H1 (cell line): ENCODE measurements around the gene TPBGL. TPM values are rescaled to one million over a fixed set of nuclear protein-coding genes. Genes with fewer than 3 reads are reported as not detected.

Source experiments
- CTCF ChIA-PET: fragments of 300-600 bp; sonication (Branson Sonifier 250); formaldehyde crosslinking; loops from one replicate; lab custom pipeline; 2021; ENCODE audit not compliant: partially characterized antibody; lab: Charles Lee
- POLR2A ChIA-PET: fragments of 300-600 bp; sonication (Branson Sonifier 250); formaldehyde crosslinking; loops from one replicate; lab custom pipeline; 2021; ENCODE audit warnings: inconsistent platforms; ENCODE audit not compliant: partially characterized antibody; lab: Charles Lee
- DNase-seq, 2 experiments: peaks; one replicate each; pipeline versions ENCODE4 v3.0.0 to v3.0.0-alpha.2; 2010 to 2022; ENCODE audit warnings: low spot score in 2 of 2, low read depth in 1 of 2, mixed read lengths in 1 of 2
- FAIRE-seq: peaks from 2 replicates; lab custom pipeline; 2011; peaks lifted over from hg19 to GRCh38; lab: Jason Lieb, UNC
- H2AFZ ChIP-seq: 2 replicates; pipeline ENCODE4 v1.8.1; 2012; ENCODE audit warnings: low read length, inconsistent platforms
- H2AK5ac ChIP-seq: 2 replicates; pipeline ENCODE4 v1.6.1; 2013; ENCODE audit warnings: low read depth, low read length
- H2BK120ac ChIP-seq: replicated peaks from 2 replicates; pipeline ENCODE3; 2013; ENCODE audit warnings: low read depth, low read length, inconsistent platforms
- H2BK12ac ChIP-seq: 2 replicates; pipeline ENCODE4 v1.6.1; 2013; ENCODE audit warnings: low read depth, low read length
- H2BK15ac ChIP-seq: 2 replicates; pipeline ENCODE4 v1.6.1; 2013; ENCODE audit warnings: low read length
- H2BK20ac ChIP-seq: 2 replicates; pipeline ENCODE4 v1.6.1; 2013; ENCODE audit warnings: low read length
- H2BK5ac ChIP-seq: 2 replicates; pipeline ENCODE4 v1.6.1; 2013; ENCODE audit warnings: low read depth, low read length
- H3K14ac ChIP-seq: 2 replicates; pipeline ENCODE4 v1.6.1; 2013; ENCODE audit warnings: inconsistent platforms; ENCODE audit not compliant: insufficient read length
- H3K18ac ChIP-seq: 2 replicates; pipeline ENCODE4 v1.6.1; 2013; ENCODE audit warnings: low read length; ENCODE audit errors: extremely low read depth
- H3K23ac ChIP-seq: 2 replicates; pipeline ENCODE4 v1.6.1; 2013; ENCODE audit warnings: inconsistent platforms; ENCODE audit not compliant: insufficient read length
- H3K23me2 ChIP-seq: 2 replicates; pipeline ENCODE4 v1.6.1; 2013; ENCODE audit warnings: low read depth, low read length
- H3K27ac ChIP-seq: 2 replicates; pipeline ENCODE4 v1.6.1; 2011; ENCODE audit warnings: low read depth, low read length, inconsistent platforms
- H3K27me3 ChIP-seq, 4 experiments: replicated peaks in 1 of 4; 1 replicate in 1 of 4; 2 replicates in 3 of 4; pipeline versions ENCODE4 v1.6.1 to v1.8.1; 2011 to 2013; ENCODE audit warnings: low read length in 3 of 4, mild to moderate bottlenecking in 3 of 4, inconsistent platforms in 2 of 4, mixed read lengths in 2 of 4, moderate library complexity in 1 of 4; ENCODE audit not compliant: control insufficient read depth in 3 of 4, insufficient read depth in 3 of 4; ENCODE audit errors: extremely low read depth in 1 of 4
- H3K36me3 ChIP-seq, 4 experiments: 2 replicates each; pipeline versions ENCODE4 v1.6.1 to v1.8.1; 2011 to 2013; ENCODE audit warnings: mild to moderate bottlenecking in 4 of 4, low read length in 3 of 4, moderate library complexity in 2 of 4, control low read depth in 1 of 4, inconsistent platforms in 1 of 4; ENCODE audit not compliant: insufficient read depth in 4 of 4, control insufficient read depth in 2 of 4
- H3K4ac ChIP-seq: replicated peaks from 2 replicates; pipeline ENCODE3; 2013; ENCODE audit warnings: low read length, low read depth, mixed read lengths, inconsistent platforms; ENCODE audit not compliant: insufficient read length
- H3K4me1 ChIP-seq, 4 experiments: replicated peaks in 1 of 4; 1 replicate in 1 of 4; 2 replicates in 3 of 4; pipeline versions ENCODE4 v1.6.1 to v1.8.1; 2011 to 2013; ENCODE audit warnings: low read length in 3 of 4, inconsistent platforms in 2 of 4, mixed read lengths in 1 of 4; ENCODE audit not compliant: insufficient read depth in 4 of 4, control insufficient read depth in 3 of 4
- H3K4me2 ChIP-seq, 2 experiments: 2 replicates each; pipeline versions ENCODE4 v1.6.1 to v1.8.1; 2011 to 2013; ENCODE audit warnings: low read depth in 2 of 2, low read length in 2 of 2, control low read depth in 1 of 2, inconsistent platforms in 1 of 2, mild to moderate bottlenecking in 1 of 2; ENCODE audit not compliant: insufficient read depth in 1 of 2
- H3K4me3 ChIP-seq, 4 experiments: fragments of 200-600, 300-600 bp in 1 of 4; sonication (generic), shearing (Covaris generic), sonication (Bioruptor Twin) in 1 of 4; 2 replicates each; pipeline versions ENCODE4 v1.5.1 to v1.8.1; 2011 to 2016; ENCODE audit warnings: low read length in 4 of 4, low read depth in 3 of 4, control low read depth in 2 of 4, inconsistent platforms in 2 of 4, mild to moderate bottlenecking in 2 of 4, mixed read lengths in 1 of 4, moderate library complexity in 1 of 4; ENCODE audit not compliant: insufficient read depth in 2 of 4; ENCODE audit errors: extremely low read depth in 1 of 4
- H3K56ac ChIP-seq: replicated peaks from 2 replicates; pipeline ENCODE3; 2013; ENCODE audit warnings: low read depth, mild to moderate bottlenecking, mixed read lengths, low read length, inconsistent platforms; ENCODE audit not compliant: insufficient read length
- H3K79me1 ChIP-seq: 2 replicates; pipeline ENCODE4 v1.6.1; 2013; ENCODE audit warnings: low read depth, low read length, control low read depth
- H3K79me2 ChIP-seq, 2 experiments: 2 replicates each; pipeline versions ENCODE4 v1.6.1 to v1.8.1; 2012 to 2013; ENCODE audit warnings: low read length in 2 of 2, mild to moderate bottlenecking in 2 of 2, inconsistent platforms in 1 of 2; ENCODE audit not compliant: insufficient read depth in 2 of 2, control insufficient read depth in 1 of 2
- H3K9ac ChIP-seq, 4 experiments: replicated peaks in 1 of 4; 1 replicate in 1 of 4; 2 replicates in 3 of 4; pipeline versions ENCODE4 v1.6.1 to v1.8.1; 2011 to 2013; ENCODE audit warnings: low read depth in 3 of 4, low read length in 3 of 4, control low read depth in 2 of 4, mild to moderate bottlenecking in 2 of 4, moderate library complexity in 2 of 4, inconsistent platforms in 1 of 4; ENCODE audit errors: extremely low read depth in 1 of 4
- H3K9me3 ChIP-seq, 2 experiments: 2 replicates each; pipeline versions ENCODE4 v1.6.1 to v1.8.1; 2012 to 2013; ENCODE audit warnings: mild to moderate bottlenecking in 2 of 2, moderate library complexity in 2 of 2, control low read depth in 1 of 2, inconsistent platforms in 1 of 2, low read depth in 1 of 2, low read length in 1 of 2, mixed read lengths in 1 of 2; ENCODE audit not compliant: insufficient read depth in 2 of 2
- H4K20me1 ChIP-seq, 2 experiments: replicated peaks in 1 of 2; 2 replicates each; pipeline versions ENCODE3 to v1.8.1; 2011 to 2013; ENCODE audit warnings: inconsistent platforms in 2 of 2, low read length in 2 of 2, mild to moderate bottlenecking in 1 of 2; ENCODE audit not compliant: insufficient read depth in 2 of 2, control insufficient read depth in 1 of 2
- H4K5ac ChIP-seq: 2 replicates; pipeline ENCODE4 v1.6.1; 2013; ENCODE audit warnings: low read length, low read depth, mixed read lengths, inconsistent platforms; ENCODE audit not compliant: insufficient read length
- H4K8ac ChIP-seq: 2 replicates; pipeline ENCODE4 v1.8.0; 2013; ENCODE audit warnings: mild to moderate bottlenecking, moderate library complexity, low read length, inconsistent platforms; ENCODE audit not compliant: insufficient read depth; ENCODE audit errors: extremely low read depth
- H4K91ac ChIP-seq: replicated peaks from 2 replicates; pipeline ENCODE3; 2013; ENCODE audit warnings: low read length, mixed read lengths, inconsistent platforms; ENCODE audit not compliant: insufficient read length
- POLR2A ChIP-seq, 2 experiments: IDR thresholded peaks; 1 replicate in 1 of 2; 2 replicates in 1 of 2; pipeline ENCODE4 v1.6.1; 2011; ENCODE audit warnings: low read depth in 2 of 2, low read length in 2 of 2, mild to moderate bottlenecking in 2 of 2; ENCODE audit errors: control extremely low read depth in 1 of 2
- WGBS, 2 experiments: shearing (Covaris generic) in 1 of 2; methylation state at CpG; one replicate each; pipeline versions ENCODE4 v1.1.6 to v1.1.7; 2013 to 2015; ENCODE audit warnings: low lambda C conversion rate in 2 of 2, mixed read lengths in 2 of 2, inconsistent platforms in 1 of 2, low coverage in 1 of 2, missing lambda C conversion rate in 1 of 2; ENCODE audit not compliant: insufficient replicate concordance in 2 of 2, insufficient coverage in 1 of 2, insufficient read length in 1 of 2; ENCODE audit errors: extremely low coverage in 1 of 2, missing lambda C conversion rate in 1 of 2; 5-methylcytosine and 5-hydroxymethylcytosine counted together
- polyA plus RNA-seq, 7 experiments: library from polyadenylated mRNA; depleted of rRNA in 3 of 7; stranded (reverse) in 5 of 7; unstranded in 2 of 7; fragments of >200 nt in 5 of 7; fragments of 200-250 nt in 2 of 7; gene quantifications; 1 replicate in 5 of 7; 2 replicates in 1 of 7; 4 replicates in 1 of 7; pipeline versions ENCODE4 v1.2.1 to v1.2.3, GENCODE V29; 2011 to 2013; ENCODE audit warnings: missing spikeins in 2 of 7, mixed read lengths in 2 of 7
- total RNA-seq: library from RNA; stranded (reverse); fragmentation: NEBNext Ultra II Directional; extraction: Animal tissue kit (Norgen Biotek cat#: 25700); gene quantifications from 2 replicates; pipeline ENCODE4 v1.2.1, GENCODE V29; 2021
- TF ChIP-seq, protein P1 (sequence below): IDR thresholded peaks from 2 replicates; pipeline ENCODE4 v1.6.1; 2012; ENCODE audit warnings: low read length, inconsistent platforms

Gene TPBGL
- total and polyA plus RNA-seq, 2 of the 8 experiments (the other 6 are each of a cell fraction or from before 2014, with no cell fraction given), result 0.26 to 0.37 TPM

DNA sequence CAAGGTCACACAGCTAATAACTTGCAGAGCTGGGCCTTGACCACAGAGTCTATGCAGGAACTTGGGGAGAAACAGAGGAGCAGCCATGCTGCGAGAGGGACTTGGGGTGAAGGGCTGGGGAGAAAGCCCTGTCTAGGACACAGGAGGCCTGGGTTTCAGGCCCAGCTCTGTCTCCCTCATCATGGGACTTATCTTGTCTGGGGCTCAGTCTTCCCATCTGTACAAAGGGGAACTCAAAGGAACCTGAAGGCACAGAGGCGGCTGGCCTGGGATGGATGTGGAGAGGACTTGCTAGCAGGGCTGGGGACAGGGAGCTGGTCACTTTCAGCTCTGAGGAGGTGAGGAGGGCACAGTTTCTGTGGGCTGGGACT lies 36.9 kb upstream of the TPBGL start:
- Histone ChIP-seq H2BK12ac (peak overlapping the region; percentile 39; the same call in 1 of the 2 replicates), H3K18ac (no peak overlapping the region), H3K23me2 (no peaks in the 10 kb centered on the region), H3K4me1 (0 out of 7 replicates have a peak, but pooled peaks cover 0 to 2% (median 0%) of the 10 kb centered on the region in 4 experiments), H3K56ac (no peak overlapping the region), H3K27ac (no peak overlapping the region), H2AFZ (no peak overlapping the region), H3K4me2 (no peak overlapping the region), H3K79me2 (no peaks in the 10 kb centered on the region), H4K5ac (no peak overlapping the region), H3K23ac (no peak overlapping the region), H2AK5ac (no peak overlapping the region), H3K9me3 (no peaks in the 10 kb centered on the region), H2BK5ac (no peak overlapping the region; the same call in 1 of the 2 replicates), H3K27me3 (no peaks in the 10 kb centered on the region; a peak in 1 of 7 replicates), H3K14ac (no peak overlapping the region), H3K9ac (no peak overlapping the region), H3K4ac (no peak overlapping the region), H4K91ac (no peak overlapping the region), H2BK20ac (no peak overlapping the region), H4K8ac (no peak overlapping the region), H3K79me1 (no peaks in the 10 kb centered on the region), H2BK120ac (no peak overlapping the region), H3K36me3 (no peaks in the 10 kb centered on the region), H3K4me3 (no peak overlapping the region), H4K20me1 (no peaks in the 10 kb centered on the region), H2BK15ac (0 out of 2 replicates have a peak overlapping the region, but pooled peaks have one; percentile 29)
- CTCF ChIA-PET, result interaction anchor here (0.6 to 45.7 kb wide), 20 partner anchors 8 to 809 kb away, joined by 3 to 825 read pairs (median 18); partner anchors contain the start of genes SLCO2B1 and TPBGL
- DNase-seq (no peak), FAIRE-seq (no peak)
- POLR2A ChIA-PET, result no interaction called here
- WGBS, 2 experiments, result 92% methylated on average over 2 of the region's 2 CpGs; no CpG with 5 or more reads in 1 of the 2 experiments
- TF ChIP-seq, protein P1, sequence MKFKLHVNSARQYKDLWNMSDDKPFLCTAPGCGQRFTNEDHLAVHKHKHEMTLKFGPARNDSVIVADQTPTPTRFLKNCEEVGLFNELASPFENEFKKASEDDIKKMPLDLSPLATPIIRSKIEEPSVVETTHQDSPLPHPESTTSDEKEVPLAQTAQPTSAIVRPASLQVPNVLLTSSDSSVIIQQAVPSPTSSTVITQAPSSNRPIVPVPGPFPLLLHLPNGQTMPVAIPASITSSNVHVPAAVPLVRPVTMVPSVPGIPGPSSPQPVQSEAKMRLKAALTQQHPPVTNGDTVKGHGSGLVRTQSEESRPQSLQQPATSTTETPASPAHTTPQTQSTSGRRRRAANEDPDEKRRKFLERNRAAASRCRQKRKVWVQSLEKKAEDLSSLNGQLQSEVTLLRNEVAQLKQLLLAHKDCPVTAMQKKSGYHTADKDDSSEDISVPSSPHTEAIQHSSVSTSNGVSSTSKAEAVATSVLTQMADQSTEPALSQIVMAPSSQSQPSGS, result no peak
- TF ChIP-seq POLR2A (IDR thresholded peaks at IDR 0.05; ENCODE audit: control extremely low read depth in 1 of 2, low read depth in 2 of 2, low read length in 2 of 2), result no peak
